Measurements from ENCODE around the gene TSC22D3.
"Not testable (repeated sequence)": the region's sequence is repeated elsewhere in the genome, so short reads cannot be mapped to it uniquely, and the experiment has no call there.

The TSC22D3 gene

GRCh38 chrX:107775734-107776511, at the start of gene TSC22D3:
Gene TSC22D3 (minus strand): TSS chrX:107775787. CDS start chrX:107775419, 368 bp downstream.
- peak in 1 of 3 donors; percentile 16 for DNase-seq (ENCODE audit: low read depth in 3 of 3, low spot score in 1 of 3)

DNA sequence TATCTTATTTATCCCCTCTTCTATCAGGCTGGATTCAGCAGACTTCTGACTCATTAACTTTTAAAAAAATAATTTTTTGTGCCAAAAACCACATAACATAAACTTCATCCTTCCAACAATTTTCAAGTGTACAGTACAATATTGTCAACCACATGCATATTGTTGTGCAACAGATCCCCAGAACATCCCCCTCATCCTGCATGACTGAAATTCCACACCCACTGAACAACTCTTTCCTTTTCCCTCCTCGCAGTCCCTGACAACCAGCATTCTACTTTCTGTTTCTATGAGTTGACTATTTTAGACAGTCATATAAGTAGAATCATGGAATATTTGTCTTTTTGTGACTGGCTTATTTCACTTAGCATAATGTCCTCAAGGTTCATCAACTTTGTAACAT, 47.9 kb upstream of the TSC22D3 start:
- no peak for DNase-seq (ENCODE audit: low read depth in 3 of 3, low spot score in 1 of 3)

DNA sequence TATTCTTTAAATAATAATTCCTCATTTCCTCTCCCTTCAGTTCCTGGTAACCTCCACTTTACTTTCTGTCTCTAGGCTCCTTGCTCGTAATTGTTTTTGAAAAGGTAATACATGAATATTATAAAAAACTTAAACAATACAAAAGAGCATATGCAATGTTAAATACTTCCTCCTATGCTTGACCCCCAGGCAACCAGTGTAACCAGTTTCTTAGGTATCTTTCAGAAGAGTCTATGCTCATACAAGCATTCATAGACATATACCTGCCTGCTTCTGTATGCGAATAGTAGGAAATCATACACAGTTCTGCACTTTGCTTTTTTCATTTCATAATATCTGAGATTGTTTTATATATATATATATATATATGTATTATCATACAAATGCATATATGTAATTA, 47.5 kb upstream of the TSC22D3 start:
- DNase-seq (ENCODE audit: low read depth in 3 of 3, low spot score in 1 of 3), result no peak

- DNase-seq (ENCODE audit: low read depth in 3 of 3, low spot score in 1 of 3), result no peak
Measured at GRCh38 chrX:107818900-107819521, 43.4 kb upstream of the TSC22D3 start.

DNA sequence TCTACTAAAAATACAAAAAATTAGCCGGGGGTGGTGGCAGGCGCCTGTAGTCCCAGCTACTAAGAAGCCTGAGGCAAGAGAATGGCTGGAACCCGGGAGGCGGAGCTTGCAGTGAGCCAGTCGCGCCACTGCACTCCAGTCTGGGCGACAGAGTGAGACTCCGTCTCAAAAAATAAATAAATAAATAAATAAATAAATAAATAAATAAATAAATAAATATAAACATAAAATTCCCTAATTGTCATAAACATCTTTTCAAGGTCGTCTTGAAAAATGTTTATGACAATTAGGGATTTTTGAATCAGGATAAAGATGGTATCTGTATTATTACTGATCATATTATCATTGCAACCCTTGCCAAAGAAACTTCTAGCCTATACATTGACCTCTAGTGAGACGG, 34.5 kb upstream of the TSC22D3 start:
- DNase-seq (ENCODE audit: low read depth in 3 of 3, low spot score in 1 of 3), result not testable (repeated sequence)

DNA sequence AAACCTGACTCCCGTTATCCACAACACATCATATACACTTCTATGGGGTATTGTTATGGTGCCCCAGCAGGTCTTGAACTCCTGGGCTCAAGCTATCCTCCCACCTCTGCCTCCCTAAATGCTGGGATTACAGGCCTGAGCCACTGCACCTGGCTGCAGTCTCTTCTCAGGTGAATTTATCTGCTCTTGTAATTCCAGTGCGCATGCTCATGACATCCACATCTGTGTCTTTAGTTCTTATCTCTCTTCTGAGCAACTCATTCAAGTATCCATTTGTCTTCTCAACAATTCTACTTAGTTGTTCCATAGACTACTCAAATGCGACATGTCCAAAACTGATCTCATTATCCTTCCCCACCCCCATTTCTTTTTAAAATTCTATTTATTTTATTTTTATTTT, 29.6 kb upstream of the TSC22D3 start:
- DNase-seq (ENCODE audit: low read depth in 3 of 3, low spot score in 1 of 3), result no peak

- DNase-seq (ENCODE audit: low read depth in 3 of 3, low spot score in 1 of 3), result no peak
Measured at GRCh38 chrX:107804427-107804826, 28.8 kb upstream of the TSC22D3 start.

- DNase-seq (ENCODE audit: low read depth in 3 of 3, low spot score in 1 of 3), result no peak
Measured at GRCh38 chrX:107787827-107788226, 12.2 kb upstream of the TSC22D3 start.

- no peak for DNase-seq (ENCODE audit: low read depth in 3 of 3, low spot score in 1 of 3)
Measured at GRCh38 chrX:107780525-107780924, 4.9 kb upstream of the TSC22D3 start.

GRCh38 chrX:107777536-107777832, 1.9 kb upstream of the TSC22D3 start, which contains the start of gene NCBP2L:
Gene NCBP2L (plus strand): TSS chrX:107777733. CDS start chrX:107794221, 16,488 bp downstream.
- no peak for DNase-seq (ENCODE audit: low read depth in 3 of 3, low spot score in 1 of 3)

DNA sequence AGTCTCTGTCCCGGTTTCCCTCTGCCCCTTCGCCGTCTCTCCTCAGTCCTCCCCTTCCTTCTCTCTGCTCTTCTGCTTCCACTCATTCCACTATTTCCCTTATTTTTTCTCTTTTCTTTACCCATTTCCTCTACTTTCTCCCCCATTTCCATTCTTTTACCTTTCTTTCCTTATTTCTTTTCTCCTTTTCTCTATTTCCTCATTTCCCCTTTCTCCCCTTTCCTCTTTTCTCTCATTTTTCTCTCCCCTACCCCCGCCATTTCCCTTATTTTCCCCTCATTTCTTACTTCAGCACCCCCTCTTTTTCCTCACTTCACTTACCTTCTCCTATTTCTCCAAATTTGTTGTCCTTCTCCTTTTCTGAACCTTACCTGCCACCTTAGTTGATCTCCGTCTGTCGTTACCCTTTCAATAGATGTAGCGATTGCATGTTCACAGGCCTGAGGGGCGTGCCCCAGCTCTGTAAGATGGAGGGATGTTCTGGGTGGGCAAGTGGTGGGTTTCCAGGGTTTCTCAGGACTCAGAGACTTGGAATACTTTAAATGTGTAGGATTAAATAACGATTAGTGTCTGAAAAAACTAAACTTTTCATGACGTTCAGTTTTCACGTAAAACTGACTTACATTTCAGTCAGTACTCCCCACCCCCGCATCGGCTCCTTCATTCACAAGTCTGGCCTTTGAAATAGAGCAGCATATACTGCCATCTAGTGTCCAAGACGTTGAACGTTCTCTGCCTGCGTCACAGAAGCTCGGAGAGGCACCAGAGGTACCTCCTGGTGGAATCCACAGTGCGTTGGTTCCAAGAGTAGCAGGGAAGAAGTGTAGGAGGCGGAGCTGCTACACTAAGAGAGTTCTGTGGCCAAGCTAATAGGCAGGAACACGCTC, 1.3 kb upstream of the TSC22D3 start:
- DNase-seq (ENCODE audit: low read depth in 3 of 3, low spot score in 1 of 3), result peak; percentile 23 to 62 (median 44)

GRCh38 chrX:107775000-107775733, 420 bp downstream of the TSC22D3 start:
- no peak for DNase-seq (ENCODE audit: low read depth in 3 of 3, low spot score in 1 of 3)

- DNase-seq (ENCODE audit: low read depth in 3 of 3, low spot score in 1 of 3), result no peak
Measured at GRCh38 chrX:107773906-107774435, 1.6 kb downstream of the TSC22D3 start.

- DNase-seq (ENCODE audit: low read depth in 3 of 3, low spot score in 1 of 3), result no peak
Measured at GRCh38 chrX:107773206-107773605, 2.4 kb downstream of the TSC22D3 start.

- no peak for DNase-seq (ENCODE audit: low read depth in 3 of 3, low spot score in 1 of 3)
Measured at GRCh38 chrX:107769581-107770317, 5.8 kb downstream of the TSC22D3 start.

GRCh38 chrX:107768051-107768450, 7.5 kb downstream of the TSC22D3 start:
- DNase-seq (ENCODE audit: low read depth in 3 of 3, low spot score in 1 of 3), result no peak

- DNase-seq (ENCODE audit: low read depth in 3 of 3, low spot score in 1 of 3), result no peak
Measured at GRCh38 chrX:107766470-107767150, 9.0 kb downstream of the TSC22D3 start.

DNA sequence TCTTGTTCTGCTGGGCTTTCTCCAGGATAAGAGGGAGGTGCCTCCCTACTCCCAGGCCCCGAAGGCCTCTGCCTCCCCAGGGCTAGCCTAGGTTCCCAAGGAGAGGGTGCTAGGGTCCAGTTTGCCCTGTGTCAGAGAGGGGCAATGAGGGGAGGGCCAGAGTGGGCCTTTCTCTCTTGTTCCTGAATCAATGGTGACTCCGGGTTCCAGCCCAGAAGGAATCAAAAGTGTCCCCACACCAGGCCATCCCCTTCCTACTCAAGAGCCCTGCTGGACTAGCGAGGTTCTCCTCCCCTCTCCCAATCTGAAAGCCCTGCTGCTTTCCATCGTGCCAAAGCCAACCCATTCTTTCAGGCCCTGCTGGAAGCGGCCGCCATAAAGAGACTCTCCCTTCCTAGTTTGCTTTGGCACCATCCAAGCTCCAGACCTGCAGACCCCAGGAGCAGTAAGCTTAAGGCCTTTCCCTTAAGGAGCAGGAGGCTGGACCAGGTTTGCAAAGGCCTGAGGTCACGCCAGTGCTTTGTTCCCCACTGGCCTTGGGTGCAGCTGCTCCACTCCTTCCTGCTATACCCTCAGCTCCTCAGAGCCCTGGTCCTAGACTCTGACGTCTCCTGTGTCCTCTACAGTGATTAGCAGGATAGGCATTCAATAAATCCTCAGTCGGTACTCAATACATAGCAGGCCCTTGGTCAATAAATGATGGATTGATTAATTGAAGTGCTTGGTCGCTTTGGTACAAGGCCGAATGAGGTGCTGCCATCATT, 10.6 kb downstream of the TSC22D3 start:
- DNase-seq (ENCODE audit: low read depth in 3 of 3, low spot score in 1 of 3), result no peak

DNA sequence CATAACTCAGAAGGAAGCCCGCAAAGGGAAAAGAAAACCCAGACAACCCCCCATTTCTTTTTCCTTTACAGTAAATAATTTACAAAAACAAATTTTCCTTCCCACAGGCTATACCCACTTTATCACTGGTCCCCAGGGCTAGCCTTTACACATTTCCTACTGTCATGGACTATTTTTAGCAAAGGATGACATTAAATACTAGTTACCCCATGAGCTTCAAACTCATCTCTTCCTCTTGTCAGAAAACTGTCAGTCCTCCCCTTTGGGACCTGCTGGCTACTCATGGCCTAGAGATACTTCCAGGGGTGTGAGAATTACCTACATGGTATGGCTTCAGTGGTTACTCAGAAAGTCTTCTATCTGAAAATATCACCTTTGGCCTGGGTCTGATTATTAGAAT, 11.9 kb downstream of the TSC22D3 start:
- DNase-seq (ENCODE audit: low read depth in 3 of 3, low spot score in 1 of 3), result no peak
